Liver (tissue), 3 donors: ENCODE results near the gene WDR74.

Source experiments
- CTCF ChIP-seq: fragments of 150-350 bp; IDR thresholded peaks from 2 replicates; pipeline ENCODE4 v1.5.1; 2017; ENCODE audit warnings: improper control_type of control experiment, low read depth, low read length; ENCODE audit not compliant: missing input control
- FOXA1 ChIP-seq: IDR thresholded peaks from 2 replicates; pipeline ENCODE4 v1.6.1; 2016; ENCODE audit warnings: antibody characterized with exemption
- JUND ChIP-seq, 2 donors: IDR thresholded peaks; 2 replicates each; pipeline ENCODE4 v1.6.1; 2016; ENCODE audit warnings: antibody characterized with exemption in 2 of 2
- YY1 ChIP-seq: IDR thresholded peaks from 2 replicates; pipeline ENCODE4 v1.6.1; 2016; ENCODE audit warnings: antibody characterized with exemption, mild to moderate bottlenecking
- ZBTB33 ChIP-seq: IDR thresholded peaks from 2 replicates; pipeline ENCODE4 v1.6.1; 2016; ENCODE audit warnings: antibody characterized with exemption
- donor health status: healthy.
- donor health status: healthy.

GRCh38 chr11:62823677-62824076, 15.7 kb downstream of the WDR74 start:
- no peak for TF ChIP-seq CTCF
- no peak for TF ChIP-seq YY1
- no peak for TF ChIP-seq ZBTB33
- no peak for TF ChIP-seq FOXA1
- no peak for TF ChIP-seq JUND (IDR thresholded peaks at IDR 0.05)
